Stimulated activated CD8-positive, alpha-beta memory T cell treated with anti-CD3 and anti-CD28 coated beads, Interleukin-12 subunit alpha, Interleukin-12 subunit beta, amount 100 ng/mL, for 1 hour (primary cell): Measurements from ENCODE around the gene AGAP1.

Source experiments
- DNase-seq: peaks from one replicate; pipeline ENCODE4 v3.0.0-alpha.2; 2020; ENCODE audit warnings: low read depth

The AGAP1 gene

DNA sequence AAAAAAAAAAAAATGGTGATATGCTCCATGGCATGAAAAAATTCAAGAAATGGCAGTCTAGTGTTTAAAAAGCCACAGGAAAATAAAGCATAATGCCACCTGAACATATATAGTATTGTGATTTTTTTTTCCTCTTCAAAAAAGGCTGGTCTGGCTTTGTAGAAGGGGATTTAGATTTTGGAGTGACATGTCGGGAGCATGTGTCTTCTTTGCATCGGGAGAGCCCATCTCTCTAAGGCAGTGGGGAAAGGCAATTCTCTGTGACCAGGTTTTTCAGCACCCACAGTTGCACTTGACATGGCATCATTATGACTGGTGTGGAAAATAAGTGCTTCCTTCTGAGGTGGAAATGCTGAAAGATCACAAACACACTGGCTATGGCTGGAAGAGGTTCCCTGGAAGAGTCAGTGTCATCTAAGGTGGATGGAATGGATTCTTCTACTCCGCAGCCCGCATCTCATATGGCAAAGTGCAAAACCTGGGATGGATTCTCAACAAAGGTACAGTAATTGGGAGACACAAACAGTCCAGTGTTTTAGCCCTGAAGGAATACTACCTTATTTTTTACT lies 172.5 kb downstream of the AGAP1 start:
- no peak for DNase-seq

GRCh38 chr2:235668782-235669181 lies 174.9 kb downstream of the AGAP1 start:
- no peak for DNase-seq

DNA sequence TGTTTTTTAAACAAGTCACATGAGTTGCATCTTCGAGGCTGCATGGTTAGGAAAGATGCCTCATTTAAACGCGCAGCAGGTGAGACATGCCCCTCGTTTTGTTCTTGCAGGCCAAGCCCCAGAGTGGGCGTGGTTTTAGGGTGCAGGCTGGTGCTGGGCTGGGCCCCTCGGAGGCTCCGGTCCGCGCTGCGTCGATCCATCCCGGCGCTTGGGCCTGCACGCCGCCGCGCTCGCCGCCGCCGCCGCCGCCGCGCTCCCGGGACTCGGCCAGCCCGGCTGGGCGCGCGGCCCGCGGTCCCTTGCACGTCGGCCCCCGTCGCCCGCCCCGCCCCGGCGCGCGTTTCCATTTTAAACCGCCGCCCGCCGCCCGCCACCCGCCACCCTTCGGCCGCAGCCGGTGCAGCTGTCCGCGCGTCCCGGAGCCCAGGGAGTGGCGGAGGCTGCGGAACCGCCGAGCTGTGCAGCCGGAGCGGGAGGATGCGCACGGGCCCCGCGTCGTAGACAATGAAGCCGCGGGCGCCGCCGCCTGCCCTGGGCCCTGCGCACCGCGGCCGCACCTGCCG lies 175.5 kb downstream of the AGAP1 start:
- DNase-seq = no peak

DNA sequence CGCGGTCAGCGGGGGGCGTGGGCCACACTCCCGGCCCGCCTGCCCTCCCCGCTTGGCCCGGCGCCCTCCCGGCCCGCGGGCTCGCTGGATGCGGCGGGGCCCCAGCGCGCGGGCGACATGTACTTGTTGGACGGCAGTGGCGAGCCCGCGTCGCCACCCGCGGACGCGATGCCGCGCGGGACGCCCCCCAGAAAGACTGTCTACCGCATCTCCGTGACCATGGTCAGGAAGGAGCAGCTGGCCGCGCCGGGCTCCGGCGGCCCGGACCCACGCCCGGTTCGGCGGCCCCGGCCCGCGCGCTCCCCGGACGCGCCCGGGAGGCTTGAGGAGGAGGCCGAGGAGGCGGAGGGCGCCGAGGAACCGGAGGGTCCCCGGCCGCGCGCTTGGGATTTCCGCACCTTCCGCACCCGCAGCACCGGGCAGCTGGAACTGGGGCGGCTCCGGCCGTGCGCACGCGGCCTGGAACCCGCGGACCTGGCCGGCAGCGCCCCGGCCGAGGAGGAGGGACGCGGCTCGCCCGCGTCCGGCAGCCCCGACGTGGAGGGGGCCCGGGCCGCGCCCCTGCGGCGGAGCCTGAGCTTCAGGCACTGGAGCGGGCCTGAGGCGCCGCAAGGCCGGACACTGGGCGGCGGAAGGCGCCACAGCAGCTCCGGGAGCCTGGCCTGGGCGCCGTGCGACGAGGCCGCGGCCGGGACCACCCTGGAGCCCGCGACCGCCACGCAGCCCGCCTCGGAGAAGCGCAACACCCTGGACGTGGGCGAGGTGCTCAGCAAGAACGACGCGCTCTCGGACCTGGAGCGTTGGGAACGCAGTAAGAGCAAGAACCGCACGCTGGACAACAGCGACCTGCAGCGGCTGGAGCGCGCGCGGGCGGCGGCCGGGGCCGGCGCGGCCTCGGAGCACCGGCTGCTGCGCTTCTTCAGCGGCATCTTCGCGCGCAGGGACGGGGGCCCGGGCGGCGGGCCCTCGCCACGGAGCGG lies 176.4 kb downstream of the AGAP1 start:
- no peak for DNase-seq

GRCh38 chr2:235670974-235671787 lies 177.3 kb downstream of the AGAP1 start:
- DNase-seq = no peak

DNA sequence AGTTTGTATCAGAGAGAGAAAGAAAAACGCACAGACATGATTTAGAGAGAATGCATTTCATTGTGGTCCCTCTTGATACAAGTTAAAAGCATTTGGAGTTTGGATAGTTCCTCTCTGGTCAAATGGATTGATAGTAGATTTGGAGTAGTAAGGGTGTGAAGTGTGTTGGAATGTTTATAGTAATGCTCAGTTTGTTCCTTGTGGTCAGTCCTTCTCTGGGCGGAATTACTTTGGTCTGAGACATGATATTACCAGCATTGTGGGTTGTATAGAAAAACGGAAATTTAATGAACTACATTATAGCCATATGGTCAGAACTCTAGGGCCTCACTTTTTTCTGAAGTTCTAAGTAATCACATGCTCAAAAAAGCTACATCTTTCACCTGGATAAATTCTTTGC lies 178.9 kb downstream of the AGAP1 start:
- no peak for DNase-seq

DNA sequence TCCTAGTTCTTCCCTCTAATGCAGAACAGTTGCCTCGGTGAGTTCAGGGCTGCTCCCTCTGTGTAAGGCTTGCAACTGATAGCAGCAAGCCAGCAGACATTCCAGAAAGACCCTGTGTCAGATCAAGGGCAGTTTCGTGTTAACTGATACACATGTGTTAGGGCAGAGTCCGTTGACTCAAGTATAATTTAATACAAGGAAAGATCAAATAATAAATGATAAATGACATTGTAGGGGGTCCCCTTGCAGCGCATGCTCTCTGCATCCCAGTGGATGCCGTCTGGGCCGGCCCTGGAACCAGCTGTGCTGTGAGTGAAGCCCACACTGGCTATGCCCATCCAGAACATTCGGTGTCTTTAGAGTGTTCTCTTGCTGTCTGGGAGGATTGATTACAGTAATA lies 180.3 kb downstream of the AGAP1 start:
- DNase-seq = no peak

- DNase-seq = no peak
Measured at GRCh38 chr2:235674812-235675211, 181.0 kb downstream of the AGAP1 start.

DNA sequence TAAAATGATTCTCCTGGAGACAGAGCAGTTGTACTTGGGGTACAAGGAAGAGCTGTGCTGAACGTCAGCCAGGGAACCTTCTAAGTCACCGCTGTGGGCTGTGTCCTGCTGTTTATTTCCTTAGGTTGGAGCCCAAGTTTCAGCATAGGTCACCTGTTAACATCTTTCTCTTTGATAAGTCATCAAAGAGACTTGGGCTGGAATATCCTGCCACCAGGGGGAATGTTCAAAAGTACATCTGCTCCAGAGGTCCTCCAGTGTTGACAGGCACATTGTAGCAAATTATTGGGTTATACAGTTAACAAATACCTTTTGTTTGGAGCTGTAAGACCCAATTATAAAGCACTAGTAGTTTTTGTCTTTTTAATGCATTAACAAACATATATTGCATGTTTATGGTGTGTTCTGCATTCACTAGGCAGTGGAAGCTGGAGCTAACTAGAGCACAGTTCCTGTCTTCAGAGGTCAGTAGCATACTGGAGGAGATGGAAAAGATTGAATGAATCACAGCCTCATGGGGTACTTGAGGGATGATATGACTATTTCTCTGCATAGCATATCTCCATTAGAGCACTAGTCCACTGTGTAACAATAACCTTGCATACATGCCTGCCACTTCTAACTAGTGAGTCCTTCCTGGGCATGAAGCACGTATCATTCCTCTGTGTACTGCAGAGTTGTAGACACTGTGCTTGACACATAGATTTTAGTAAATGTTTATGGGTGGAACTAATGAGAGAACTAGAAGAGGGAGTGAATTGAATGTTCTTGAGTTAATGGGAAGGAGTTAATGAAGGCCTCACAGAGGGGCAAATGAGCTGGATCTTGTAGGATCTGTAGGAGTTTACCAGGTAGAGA lies 182.1 kb downstream of the AGAP1 start:
- DNase-seq = no peak

DNA sequence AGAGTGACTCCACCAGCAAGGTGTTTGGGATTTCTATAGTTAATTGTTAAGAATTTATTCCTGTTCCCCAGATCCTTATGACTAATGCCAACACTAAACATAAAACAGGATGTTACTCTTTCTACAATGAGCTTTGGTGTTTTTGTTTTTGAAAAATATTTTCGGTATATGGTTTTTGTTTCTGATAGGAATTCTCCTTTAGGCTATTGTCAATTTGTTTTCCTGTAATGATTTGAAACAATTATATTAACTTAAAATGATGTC lies 182.6 kb downstream of the AGAP1 start:
- DNase-seq = no peak

DNA sequence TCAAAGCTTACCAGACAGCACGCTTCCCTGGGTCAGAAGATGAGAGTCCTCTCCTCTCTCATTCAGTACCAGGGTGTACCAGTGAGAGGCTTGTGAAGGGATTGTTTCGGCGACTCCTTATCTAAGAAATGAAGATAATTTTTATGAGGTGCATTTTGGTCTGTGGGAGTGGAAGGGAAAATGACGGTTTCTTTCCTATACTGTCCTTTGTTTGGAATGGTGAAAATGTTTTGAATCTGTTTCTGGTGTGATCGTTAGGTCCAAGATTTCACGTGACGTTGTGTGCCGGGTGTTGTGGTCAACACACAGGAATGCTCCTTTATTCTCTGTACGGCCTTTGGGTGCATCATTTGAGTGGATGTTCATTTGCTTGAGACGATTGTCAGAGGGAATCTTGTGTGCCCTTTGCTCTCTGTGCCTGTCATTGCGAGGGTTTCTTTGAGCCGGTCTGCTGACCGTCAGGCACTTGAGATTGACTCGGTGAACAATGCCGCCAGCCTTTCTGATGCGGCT lies 183.5 kb downstream of the AGAP1 start:
- DNase-seq = no peak

GRCh38 chr2:235677937-235678336 lies 184.1 kb downstream of the AGAP1 start:
- DNase-seq = no peak

DNA sequence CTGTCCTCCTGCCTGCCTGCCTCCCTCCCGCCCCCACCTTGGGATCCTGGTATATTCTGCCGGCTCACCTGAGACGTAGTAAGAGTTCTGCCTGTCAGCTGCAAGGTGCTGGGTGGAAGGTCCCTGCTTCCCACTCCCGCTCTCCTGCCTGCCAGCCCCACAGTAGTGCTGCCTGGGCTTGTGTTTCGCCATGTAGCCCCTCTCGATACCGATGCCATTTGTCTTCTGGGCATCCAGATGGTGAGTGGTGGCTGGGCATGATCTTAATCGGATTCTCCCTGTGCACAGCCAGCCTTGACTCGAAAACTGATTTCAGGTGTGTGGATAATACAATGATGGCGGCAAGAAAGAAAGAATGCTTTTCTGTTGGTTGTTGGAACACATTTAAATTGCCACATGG lies 184.9 kb downstream of the AGAP1 start:
- DNase-seq = no peak

DNA sequence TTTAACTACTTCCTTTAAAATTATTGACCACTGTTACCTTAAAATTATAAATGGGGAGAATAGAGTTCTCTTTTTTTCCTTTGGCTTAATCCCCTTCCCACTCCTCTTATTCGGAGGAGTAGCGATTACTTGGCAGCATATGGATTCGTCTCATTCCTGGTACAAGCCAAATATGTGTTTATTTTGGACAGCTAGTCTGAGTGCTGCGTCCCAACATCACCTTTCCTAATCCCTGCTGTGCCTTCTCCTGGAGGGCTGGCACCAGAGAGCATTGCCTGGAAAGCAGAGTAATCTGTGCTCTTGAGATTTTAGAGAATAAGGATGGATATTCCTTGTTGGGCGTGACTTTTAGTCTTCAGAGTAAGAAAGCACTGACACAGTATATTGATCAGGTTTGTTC lies 185.6 kb downstream of the AGAP1 start:
- DNase-seq = no peak

DNA sequence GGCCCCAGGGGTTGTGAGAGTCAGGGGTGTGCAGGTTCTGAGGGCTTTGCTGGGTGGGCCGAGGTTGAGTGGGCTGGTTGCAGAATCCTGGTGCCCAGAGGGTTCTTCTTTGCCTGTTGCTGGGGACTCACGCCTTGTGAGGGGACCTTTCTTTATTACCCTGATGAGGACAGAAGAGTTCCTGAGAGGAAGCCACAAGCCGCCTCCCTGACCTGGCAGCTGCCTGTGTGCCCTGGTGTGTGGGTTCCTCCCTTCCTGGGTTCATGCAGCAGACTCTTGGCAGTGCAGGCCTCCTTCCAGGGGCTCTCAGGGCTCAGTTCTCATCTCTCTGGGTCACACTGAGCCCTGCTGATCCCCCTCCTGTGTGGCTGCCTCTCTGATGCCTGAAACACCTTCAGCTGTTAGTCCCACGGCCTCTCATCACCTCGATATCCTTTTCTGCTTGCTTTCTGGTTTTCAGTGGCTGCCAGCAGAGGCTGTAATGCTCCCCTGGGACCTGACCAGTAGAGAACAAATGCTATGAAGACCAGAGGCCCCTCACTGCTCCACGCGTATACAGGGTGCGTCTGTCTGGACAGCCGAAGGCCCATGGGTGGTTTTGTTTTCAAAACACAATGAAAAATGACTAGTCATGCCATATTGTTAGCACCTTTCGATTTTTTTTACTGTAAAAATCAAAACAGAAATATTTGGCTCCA lies 191.3 kb downstream of the AGAP1 start:
- no peak for DNase-seq

- no peak for DNase-seq
Measured at GRCh38 chr2:235688511-235689426, 194.9 kb downstream of the AGAP1 start.

DNA sequence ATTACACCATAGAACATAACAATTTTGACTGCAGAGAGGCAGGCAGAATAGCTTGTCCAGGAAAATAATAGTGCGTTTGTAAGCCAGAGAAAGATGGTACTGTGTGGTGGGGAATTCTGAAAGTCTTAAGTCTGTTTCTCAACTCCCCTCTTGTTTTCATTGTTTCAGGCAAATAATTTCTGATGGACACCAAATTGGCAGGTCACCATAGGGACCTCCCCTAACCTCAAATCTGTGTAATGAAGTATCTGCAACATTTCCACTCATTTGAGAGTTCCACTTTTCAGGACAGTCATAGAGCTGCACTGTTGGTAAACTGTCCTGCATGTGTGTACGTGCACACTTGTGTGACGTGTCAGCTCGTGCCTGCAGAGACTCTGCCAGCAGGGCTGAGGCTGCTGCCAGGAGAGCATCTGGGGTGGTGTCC lies 195.6 kb downstream of the AGAP1 start:
- no peak for DNase-seq

DNA sequence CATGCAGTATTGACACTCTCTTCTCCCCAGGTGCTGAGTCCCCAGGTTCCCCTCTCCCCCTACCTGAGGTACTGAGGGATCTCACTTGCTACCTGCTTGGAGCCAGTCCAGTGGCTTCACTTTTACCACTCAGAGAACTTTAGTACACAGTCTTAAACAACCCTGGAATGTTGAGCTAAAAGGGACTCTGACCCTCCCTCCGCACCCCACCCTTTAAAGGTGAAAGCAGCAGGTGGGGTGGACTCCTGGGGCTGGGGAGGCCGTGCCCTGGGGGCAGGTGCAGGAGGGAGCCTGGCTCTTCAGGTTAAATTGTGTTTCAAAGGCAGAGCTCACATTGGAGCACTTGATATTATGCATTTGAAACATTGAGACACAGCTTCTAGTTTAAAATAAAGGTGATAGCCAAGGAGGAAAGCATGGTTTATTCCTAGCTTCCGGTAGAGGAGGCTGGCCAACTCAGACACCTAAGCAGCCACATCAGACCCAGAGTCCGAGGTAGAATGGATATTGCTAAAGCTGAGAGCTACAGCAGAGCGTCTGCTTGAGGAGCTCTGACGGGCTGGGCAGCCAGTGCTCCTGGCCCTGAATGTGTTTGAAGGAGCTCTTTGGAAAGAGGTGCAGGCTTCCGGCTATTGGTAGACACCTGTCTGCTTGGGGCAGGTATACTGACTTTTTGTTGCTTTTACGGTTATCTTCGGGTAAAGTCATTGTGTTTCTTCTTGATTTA lies 196.4 kb downstream of the AGAP1 start:
- DNase-seq = no peak

GRCh38 chr2:235690809-235691450 lies 197.1 kb downstream of the AGAP1 start:
- DNase-seq = no peak
